Measurements from ENCODE around the gene NCS1.

Gene NCS1

GRCh38 chr9:130283539-130284248 lies 111.5 kb downstream of the NCS1 start:
- in situ Hi-C loops (cut with HindIII; ENCODE audit: low sequenced_read_pairs) = no loop called here

GRCh38 chr9:130284249-130284625 lies 112.0 kb downstream of the NCS1 start:
- in situ Hi-C loops (cut with HindIII; ENCODE audit: low sequenced_read_pairs) = no loop called here

- in situ Hi-C loops (cut with HindIII; ENCODE audit: low sequenced_read_pairs) = no loop called here
Measured at GRCh38 chr9:130284690-130285089, 112.5 kb downstream of the NCS1 start.

GRCh38 chr9:130285271-130285670 lies 113.1 kb downstream of the NCS1 start:
- in situ Hi-C loops (cut with HindIII; ENCODE audit: low sequenced_read_pairs) = no loop called here

- in situ Hi-C loops (cut with HindIII; ENCODE audit: low sequenced_read_pairs) = no loop called here
Measured at GRCh38 chr9:130286072-130286770, 114.0 kb downstream of the NCS1 start.

Measured in endothelial cell of hepatic sinusoid (primary cell).